ENCODE measurements around the gene SLC12A2. TPM values are rescaled to one million over a fixed set of nuclear protein-coding genes. Genes with fewer than 3 reads are reported as not detected.

SLC12A2 gene
- total and polyA plus RNA-seq, 9 of the 15 experiments (the other 6 are each of a cell fraction or from before 2014, with no cell fraction given): 5.1 to 20.3 (median 12.6) TPM

DNA sequence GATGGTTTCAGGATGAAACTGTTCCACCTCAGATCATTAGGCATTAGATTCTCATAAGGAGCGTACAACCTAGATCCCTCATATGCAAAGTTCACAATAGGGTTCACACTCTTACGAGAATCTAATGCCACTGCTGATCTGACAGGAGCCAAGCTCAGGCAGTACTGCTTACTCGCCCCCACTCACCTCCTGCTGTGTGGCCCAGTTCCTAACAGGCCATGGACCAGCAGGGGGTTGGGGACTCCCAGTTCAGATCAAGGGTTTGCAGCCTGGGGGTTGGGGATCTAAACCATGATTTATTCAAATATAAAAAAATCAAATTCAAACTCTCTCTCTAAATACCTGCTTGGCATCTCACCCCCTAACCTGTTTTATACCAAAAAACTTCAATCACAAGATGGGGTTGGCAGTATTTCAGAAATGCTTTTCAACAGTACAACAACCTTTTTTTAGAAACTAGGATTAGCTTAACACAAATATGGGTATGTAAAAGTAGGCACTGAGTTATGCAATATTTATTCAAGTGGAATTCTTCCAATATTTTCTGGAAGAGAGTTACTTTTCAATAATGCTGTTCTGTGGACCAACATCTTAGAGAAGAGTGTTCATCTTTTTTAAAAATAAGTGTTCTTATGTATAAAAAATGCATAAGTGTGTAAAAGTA is 30.1 kb upstream of the SLC12A2 start:
- in situ Hi-C loops (cut with MboI) (no loop called here), intact Hi-C loops (cut with micrococcal nuclease) (no loop called here)
- Histone ChIP-seq H3K27ac (ENCODE audit: extremely low read depth, low read depth, low read length) (no peak overlapping the region), H3K4me1 (replicated peaks in 1 of 2; ENCODE audit: control insufficient read depth in 2 of 2, insufficient read depth in 2 of 2, low read length in 2 of 2) (no peaks in the 10 kb centered on the region), H4K20me1 (replicated peaks; ENCODE audit: control insufficient read depth, insufficient read depth, low read length) (no peaks in the 10 kb centered on the region), H3K4me2 (ENCODE audit: insufficient read depth, low read length) (no peak overlapping the region), H3K4me3 (no peak overlapping the region), H3K9me3 (replicated peaks; ENCODE audit: control insufficient read depth, insufficient read depth, low read depth, low read length) (no peaks in the 10 kb centered on the region), H2AFZ (ENCODE audit: low read depth, low read length) (no peak overlapping the region), H3K79me2 (ENCODE audit: control insufficient read depth, insufficient read depth, low read length) (no peaks in the 10 kb centered on the region), H3K9me1 (ENCODE audit: control insufficient read depth, insufficient read depth, low read length) (no peaks in the 10 kb centered on the region), H3K9ac (ENCODE audit: insufficient read depth in 1 of 2, low read depth in 2 of 2, low read length in 2 of 2) (no peak overlapping the region), H3K36me3 (ENCODE audit: control insufficient read depth, insufficient read depth, low read length) (no peaks in the 10 kb centered on the region), H3K27me3 (ENCODE audit: control insufficient read depth in 2 of 2, insufficient read depth in 2 of 2, low read length in 2 of 2) (no peaks in the 10 kb centered on the region)
- 72% methylated on average over 3 of the region's 3 CpGs for WGBS (ENCODE audit: insufficient coverage, low coverage, missing lambda C conversion rate)
- FAIRE-seq (no peak), DNase-seq (ENCODE audit: extremely low read depth in 1 of 4, low spot score in 3 of 4) (no peak), ATAC-seq (no peak)
- TF ChIP-seq CC2D1A (IDR thresholded peaks at IDR 0.05): no peak
- POLR2A ChIA-PET: interaction anchor here (1.2 kb wide), 1 partner anchor 13 kb away, joined by 6 read pairs; no protein-coding TSS in a partner anchor
- BruUV-seq (replicated peaks): no TSS peak
- CTCF ChIA-PET (ENCODE audit: low intra/inter-chr PET ratio): no interaction called here

DNA sequence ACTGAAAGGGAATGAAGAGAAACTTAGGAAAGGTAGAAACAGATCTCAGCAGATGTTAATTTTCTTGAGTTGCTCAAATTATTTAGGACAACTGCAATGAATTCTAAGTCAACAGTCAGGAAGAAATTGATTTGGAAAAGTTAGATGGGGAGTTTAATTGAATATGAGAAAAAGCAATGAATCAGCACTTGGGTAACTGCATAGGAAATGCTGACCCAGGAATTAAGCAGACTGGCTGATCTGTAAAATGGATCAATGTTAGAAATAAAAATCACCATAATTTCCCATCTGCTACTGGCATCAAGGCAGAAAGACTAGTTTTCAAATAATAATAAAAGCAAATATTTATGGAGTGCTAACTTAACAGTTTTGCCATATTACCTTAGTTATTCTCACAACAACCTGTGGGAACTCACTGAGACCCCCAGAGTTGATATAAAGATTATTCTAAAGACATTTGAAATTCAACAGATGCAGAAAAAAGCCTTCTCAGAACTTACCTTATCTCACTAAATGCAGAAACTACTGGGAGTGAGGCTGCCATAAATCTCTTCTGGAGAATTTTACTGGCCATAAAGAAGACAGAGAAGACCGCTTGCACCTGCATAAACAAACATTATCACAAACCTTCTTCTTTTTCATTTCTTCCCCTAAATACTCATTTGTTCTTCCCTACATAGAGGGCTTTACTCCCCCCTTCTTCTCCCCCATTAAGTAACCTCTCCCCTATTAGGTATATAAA is 22.8 kb upstream of the SLC12A2 start:
- BruUV-seq (replicated peaks): no TSS peak
- TF ChIP-seq MAFG (tag; conservative IDR thresholded peaks at IDR 0.05) (peak; percentile 33; the same call in 1 of the 2 replicates), CBFA2T3 (IDR thresholded peaks at IDR 0.05) (peak; percentile 57), PCBP2 (IDR thresholded peaks at IDR 0.05; ENCODE audit: low read depth, low read length, poor library complexity, severe bottlenecking) (no peak), TCFL5 (CRISPR knock-in tag; conservative IDR thresholded peaks at IDR 0.05) (no peak), CBFB (CRISPR knock-in tag; IDR thresholded peaks at IDR 0.05) (no peak), SAP30 (IDR thresholded peaks at IDR 0.05; ENCODE audit: borderline replicate concordance, insufficient read depth, low read depth, low read length, poor library complexity, severe bottlenecking) (no peak), XRCC3 (IDR thresholded peaks at IDR 0.05) (no peak), FOXP1 (CRISPR knock-in tag; IDR thresholded peaks at IDR 0.05) (no peak), ZNF23 (CRISPR knock-in tag; IDR thresholded peaks at IDR 0.05) (no peak), KLF10 (CRISPR knock-in tag; IDR thresholded peaks at IDR 0.05) (no peak), NFE2 (IDR thresholded peaks at IDR 0.05; ENCODE audit: low read depth) (no peak), SUPT5H (IDR thresholded peaks at IDR 0.05) (no peak), ZNF316 (IDR thresholded peaks at IDR 0.05) (peak; percentile 79), NUFIP1 (IDR thresholded peaks at IDR 0.05; ENCODE audit: partially characterized antibody) (no peak)
- TF ChIP-seq, protein P1, sequence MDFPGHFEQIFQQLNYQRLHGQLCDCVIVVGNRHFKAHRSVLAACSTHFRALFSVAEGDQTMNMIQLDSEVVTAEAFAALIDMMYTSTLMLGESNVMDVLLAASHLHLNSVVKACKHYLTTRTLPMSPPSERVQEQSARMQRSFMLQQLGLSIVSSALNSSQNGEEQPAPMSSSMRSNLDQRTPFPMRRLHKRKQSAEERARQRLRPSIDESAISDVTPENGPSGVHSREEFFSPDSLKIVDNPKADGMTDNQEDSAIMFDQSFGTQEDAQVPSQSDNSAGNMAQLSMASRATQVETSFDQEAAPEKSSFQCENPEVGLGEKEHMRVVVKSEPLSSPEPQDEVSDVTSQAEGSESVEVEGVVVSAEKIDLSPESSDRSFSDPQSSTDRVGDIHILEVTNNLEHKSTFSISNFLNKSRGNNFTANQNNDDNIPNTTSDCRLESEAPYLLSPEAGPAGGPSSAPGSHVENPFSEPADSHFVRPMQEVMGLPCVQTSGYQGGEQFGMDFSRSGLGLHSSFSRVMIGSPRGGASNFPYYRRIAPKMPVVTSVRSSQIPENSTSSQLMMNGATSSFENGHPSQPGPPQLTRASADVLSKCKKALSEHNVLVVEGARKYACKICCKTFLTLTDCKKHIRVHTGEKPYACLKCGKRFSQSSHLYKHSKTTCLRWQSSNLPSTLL (IDR thresholded peaks at IDR 0.05): no peak

More for the DNA sequence above, 22.8 kb upstream of the SLC12A2 start:
- Histone ChIP-seq H3K4me1 (replicated peaks in 1 of 2; ENCODE audit: control insufficient read depth in 2 of 2, insufficient read depth in 2 of 2, low read length in 2 of 2) (no peaks in the 10 kb centered on the region), H3K27me3 (ENCODE audit: control insufficient read depth in 2 of 2, insufficient read depth in 2 of 2, low read length in 2 of 2) (no peaks in the 10 kb centered on the region), H3K9me3 (replicated peaks; ENCODE audit: control insufficient read depth, insufficient read depth, low read depth, low read length) (no peaks in the 10 kb centered on the region), H3K9ac (ENCODE audit: insufficient read depth in 1 of 2, low read depth in 2 of 2, low read length in 2 of 2) (no peak overlapping the region), H3K4me2 (ENCODE audit: insufficient read depth, low read length) (no peak overlapping the region), H4K20me1 (replicated peaks; ENCODE audit: control insufficient read depth, insufficient read depth, low read length) (no peaks in the 10 kb centered on the region), H3K27ac (ENCODE audit: extremely low read depth, low read depth, low read length) (no peak overlapping the region), H2AFZ (ENCODE audit: low read depth, low read length) (no peak overlapping the region), H3K36me3 (ENCODE audit: control insufficient read depth, insufficient read depth, low read length) (0 out of 3 replicates have a peak, but pooled peaks cover 2% of the 10 kb centered on the region), H3K4me3 (no peak overlapping the region), H3K9me1 (ENCODE audit: control insufficient read depth, insufficient read depth, low read length) (no peaks in the 10 kb centered on the region), H3K79me2 (ENCODE audit: control insufficient read depth, insufficient read depth, low read length) (no peaks in the 10 kb centered on the region)
- FAIRE-seq (no peak), DNase-seq (ENCODE audit: extremely low read depth in 1 of 4, low spot score in 3 of 4) (no peak), ATAC-seq (no peak)
- POLR2A ChIA-PET: no interaction called here
- intact Hi-C loops (cut with micrococcal nuclease) (no loop called here), in situ Hi-C loops (cut with MboI) (no loop called here)
- 29% methylated on average over 1 of the region's 1 CpG for WGBS (ENCODE audit: insufficient coverage, low coverage, missing lambda C conversion rate)
- CTCF ChIA-PET (ENCODE audit: low intra/inter-chr PET ratio): no interaction called here
